HG03354 (cell line): ENCODE measurements around the gene APEX1.

Experiments
- ATAC-seq: cut with Tn5 transposase; IDR thresholded peaks from one replicate; pipeline ENCODE4 v1.9.1; 2021; ENCODE audit warnings: mild to moderate bottlenecking; ENCODE audit not compliant: unreplicated experiment, poor library complexity, severe bottlenecking

The APEX1 gene

DNA sequence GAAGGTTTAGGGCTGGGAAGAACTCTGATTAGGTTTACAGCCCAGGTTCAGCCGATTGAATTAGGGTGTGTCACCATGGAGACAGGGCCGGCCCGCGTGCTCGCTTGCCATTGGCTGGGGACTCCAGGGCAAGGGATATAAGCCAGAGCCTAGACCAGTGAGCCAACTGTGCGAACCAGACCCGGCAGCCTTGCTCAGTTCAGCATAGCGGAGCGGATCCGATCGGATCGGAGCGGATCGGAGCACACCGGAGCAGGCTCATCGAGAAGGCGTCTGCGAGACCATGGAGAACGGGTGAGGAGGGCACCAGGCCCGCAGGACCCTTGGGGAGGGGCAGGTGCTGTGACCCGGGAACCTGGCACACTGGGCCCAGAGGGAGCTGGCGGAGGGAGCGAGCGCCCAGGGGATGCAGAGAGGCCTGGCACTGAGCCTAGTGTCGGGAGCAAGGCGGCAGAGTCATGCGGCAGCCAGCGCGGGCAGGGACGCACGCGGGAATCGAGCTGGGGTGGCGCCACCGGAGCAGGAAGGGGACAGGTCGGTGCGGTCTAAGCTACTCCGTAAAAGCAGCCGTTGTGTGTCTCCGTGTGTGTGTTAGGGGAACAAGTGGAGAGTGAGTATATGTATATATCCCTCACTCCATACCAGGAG is 14.3 kb downstream of the APEX1 start, which contains the start of gene PNP:
Gene PNP (plus strand): TSS at position 165 of the 648 bp plus-strand sequence. CDS start 119 bp downstream, at position 284.
- peak; percentile 94 for ATAC-seq

- peak; percentile 36 for ATAC-seq
Measured at GRCh38 chr14:20469890-20470602, 15.0 kb downstream of the APEX1 start.

DNA sequence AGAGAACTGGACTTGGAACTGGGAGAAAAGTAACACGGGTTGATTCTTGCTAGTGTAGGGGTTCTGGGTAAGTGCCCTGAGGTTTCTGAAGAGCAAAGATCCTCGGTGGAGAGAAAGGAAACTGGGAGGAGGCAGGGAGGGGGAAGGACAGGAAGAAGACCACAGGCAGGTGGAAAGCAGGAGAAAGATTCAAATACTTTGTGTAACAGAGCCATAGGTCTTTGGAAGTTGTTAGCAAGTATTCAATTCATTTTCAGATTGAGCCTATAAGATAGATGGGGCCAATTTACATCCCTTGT is 15.5 kb downstream of the APEX1 start:
- ATAC-seq = no peak

GRCh38 chr14:20472536-20473169 is 17.6 kb downstream of the APEX1 start:
- no peak for ATAC-seq

- ATAC-seq = no peak
Measured at GRCh38 chr14:20476776-20477175, 21.8 kb downstream of the APEX1 start.

DNA sequence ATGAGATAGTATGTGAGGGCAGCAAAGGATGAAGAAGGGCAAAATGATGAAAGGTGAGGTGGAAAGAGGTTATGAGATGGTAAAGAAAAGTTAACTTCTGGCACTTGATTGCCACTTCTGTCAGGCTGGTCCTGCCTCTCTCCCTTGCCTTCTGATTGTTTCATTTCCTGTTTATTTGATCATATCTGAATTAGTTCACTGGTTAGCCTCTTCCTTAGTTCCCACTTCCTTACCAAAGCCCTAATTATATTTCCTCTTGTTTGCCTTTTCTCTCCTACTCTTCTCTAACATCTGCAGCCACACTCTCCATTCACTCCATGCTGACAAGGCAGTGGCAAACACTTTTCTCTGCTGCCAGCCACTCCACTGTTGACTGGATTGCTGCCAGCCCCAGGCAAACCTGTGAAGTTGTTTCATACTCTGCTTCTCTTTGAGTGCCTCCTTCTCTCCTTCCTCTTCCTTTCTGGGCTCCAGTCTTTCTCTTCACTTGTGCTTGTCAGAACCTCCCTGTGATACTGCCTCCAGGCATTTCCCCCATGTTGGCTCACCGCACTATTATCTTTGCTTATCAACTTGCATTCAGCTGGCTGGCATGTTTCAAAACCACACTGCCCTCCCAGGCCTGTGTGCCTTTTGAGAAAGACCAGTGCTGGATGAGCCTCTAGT is 22.3 kb downstream of the APEX1 start:
- ATAC-seq = no peak

- ATAC-seq = no peak
Measured at GRCh38 chr14:20478894-20479293, 23.9 kb downstream of the APEX1 start.

DNA sequence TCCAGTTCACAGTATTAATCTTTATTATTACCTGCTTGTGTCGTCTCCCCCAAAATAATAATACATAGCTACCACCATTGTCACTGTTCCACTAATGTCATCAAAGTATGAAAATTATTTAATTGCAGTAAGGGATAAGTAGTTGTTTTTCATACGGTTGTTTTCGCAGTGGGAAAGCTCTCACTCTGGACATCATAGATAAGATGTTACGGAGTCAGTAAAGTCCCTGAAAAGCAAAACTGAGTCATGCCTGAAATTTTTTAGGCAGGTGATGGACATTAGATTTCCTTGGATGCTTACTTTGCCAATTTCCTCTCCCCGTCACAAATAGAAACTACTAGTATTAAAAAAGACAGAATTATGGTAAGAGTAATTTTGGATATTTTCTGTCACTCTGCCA is 27.4 kb downstream of the APEX1 start:
- no peak for ATAC-seq

DNA sequence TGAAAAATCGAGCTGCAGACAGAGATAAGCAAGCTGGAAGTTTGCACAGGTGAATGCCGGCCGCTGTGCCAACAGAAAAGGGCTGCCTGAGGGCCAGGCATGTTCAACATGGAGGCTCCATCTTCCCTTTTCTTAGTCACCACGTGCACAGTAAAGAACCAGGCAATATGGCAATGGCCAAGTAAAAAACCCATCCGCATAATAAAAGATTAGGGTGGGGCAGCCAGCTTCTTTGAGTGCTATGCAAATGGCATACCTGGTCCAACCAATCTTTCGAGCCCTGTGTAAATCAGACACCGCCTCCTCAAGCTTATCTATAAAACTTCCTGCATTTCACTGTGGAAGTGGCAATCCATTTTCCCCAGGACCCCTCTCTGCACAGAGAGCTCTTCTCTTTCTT is 30.9 kb downstream of the APEX1 start:
- no peak for ATAC-seq

DNA sequence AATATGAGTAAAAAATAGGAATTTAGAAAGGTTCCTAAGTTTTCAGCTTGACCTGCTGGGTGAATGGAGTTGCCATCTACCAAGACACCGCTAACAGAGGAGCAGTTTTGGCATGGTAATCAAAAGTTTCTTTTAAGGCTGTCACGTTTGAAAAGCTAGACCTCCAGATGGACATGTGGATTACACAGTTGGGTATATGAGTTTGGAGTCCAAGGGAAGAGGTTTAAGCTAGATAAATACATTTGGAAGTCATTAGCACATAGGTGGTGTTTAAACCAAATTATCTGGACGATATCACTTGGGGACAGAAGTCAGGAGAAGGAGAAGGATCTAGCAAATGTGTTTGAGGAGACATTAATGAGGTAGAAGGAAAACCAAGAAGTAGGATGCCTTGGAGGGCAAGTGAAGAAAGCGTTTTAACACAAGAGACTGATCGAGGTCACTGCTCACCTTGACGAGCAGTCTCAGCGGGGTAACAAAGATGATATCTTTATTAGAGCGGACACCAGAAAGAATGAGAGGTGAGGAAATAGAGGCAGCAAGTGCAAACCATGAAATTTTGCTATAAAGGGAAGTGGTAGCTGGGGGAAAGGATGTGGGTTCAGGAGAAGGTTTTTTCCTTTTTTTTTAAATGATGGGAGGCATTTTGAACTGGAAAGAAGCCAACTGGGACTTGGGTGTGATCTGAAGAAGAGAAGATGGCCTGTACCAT is 31.8 kb downstream of the APEX1 start:
- no peak for ATAC-seq

- ATAC-seq = no peak
Measured at GRCh38 chr14:20487396-20487725, 32.3 kb downstream of the APEX1 start.

DNA sequence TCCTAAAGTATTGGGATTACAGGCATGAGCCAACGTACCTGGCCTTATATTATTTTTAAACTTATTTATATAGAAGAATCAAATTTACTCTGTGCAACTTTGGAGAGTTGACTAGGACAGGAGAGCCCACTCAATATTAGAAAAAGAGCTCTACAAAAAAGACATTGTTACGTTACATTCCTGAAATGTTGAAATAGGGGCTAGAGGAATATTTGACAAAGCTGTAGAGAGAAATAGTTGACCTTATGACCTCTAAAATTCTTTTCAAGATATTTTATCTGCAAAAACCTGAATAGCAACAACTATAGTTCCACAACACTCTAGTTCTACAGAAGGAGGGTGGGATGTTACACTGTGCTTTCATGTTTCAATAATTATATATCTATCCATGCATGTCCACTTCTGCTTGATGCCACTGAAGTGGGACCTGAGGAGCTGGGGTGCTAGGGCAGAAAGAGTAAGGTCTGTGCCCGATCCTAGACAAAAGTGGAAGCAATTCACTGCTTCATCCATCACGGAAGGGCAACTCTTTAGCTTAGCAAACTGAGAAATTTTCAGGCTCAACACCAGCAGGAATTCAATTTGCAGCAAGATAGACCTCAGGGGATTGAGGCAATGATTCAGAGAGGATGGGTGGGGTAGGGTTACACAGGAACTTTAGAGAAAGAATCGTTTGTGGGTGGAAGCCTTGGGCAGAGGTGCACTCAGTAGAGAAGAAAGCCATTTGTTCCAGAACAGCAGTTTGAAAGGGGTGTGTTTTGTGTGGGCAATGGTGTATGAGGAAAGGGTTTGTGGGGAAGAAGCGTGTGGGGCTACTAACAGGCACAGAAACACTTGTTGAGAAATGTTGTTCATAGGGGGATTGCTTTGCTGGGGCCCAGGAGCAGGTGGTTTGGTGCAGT is 34.3 kb downstream of the APEX1 start:
- peak; percentile 47 for ATAC-seq

GRCh38 chr14:20490563-20490962 is 35.5 kb downstream of the APEX1 start:
- no peak for ATAC-seq

- ATAC-seq = no peak
Measured at GRCh38 chr14:20492486-20492885, 37.5 kb downstream of the APEX1 start.

DNA sequence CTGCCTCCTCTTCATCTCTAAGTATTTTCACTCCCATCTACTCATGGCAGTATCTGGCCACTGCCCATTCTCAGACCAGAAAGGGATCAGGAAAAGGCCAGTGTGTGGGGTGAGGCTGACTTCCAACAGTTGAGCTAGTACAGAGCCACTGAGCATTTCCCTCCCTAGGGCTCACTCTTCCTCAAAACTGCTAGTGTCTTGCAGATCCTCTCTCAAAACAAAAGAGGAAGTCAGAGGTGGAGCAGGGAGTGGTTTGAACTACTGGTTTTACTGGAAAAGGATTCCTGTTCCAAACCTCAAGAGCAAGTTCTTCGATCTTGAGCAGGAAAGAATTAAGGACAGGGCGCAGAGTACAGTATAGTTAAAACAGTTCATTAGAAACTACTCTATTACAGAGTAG is 38.6 kb downstream of the APEX1 start:
- ATAC-seq = no peak

DNA sequence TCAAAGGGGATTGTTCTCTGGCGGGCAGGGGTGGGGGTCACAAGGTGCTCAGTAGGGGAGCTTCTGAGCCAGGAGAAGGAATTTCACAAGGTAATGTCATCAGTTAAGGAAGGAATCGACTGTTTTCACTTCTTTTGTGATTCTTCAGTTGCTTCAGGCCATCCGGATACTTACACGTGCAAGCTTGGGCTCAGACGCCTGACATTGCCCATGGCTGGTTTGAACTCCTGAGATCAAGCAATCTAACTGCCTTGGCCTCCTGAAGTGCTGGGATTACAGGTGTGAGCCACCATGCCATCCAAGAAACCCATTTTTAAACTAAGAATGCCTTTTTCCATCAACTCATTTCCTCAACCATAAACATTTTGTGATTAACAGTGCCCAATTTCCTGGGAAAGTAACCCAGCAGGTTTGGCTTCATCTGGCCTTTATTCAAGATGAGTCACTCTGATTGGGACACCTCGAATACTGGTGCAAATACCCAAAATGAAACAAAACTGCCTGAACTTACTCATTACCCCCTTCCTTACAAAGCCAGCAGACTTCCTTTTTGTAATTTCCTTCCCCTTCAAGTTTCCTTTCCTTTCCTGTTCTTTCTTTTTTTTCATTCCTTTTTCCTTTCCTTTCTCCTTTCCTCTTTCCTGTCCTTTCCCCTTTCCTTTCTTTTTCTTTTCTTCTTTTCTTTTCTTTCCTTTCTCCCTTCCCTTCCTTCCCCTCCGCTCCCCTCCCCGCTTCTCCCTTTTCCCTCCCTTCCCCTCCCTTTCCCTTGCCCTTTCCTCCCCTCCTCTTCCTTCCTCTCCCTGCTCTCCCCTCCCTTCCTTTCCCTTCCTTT is 40.1 kb downstream of the APEX1 start:
- no peak for ATAC-seq

- no peak for ATAC-seq
Measured at GRCh38 chr14:20498622-20499021, 43.6 kb downstream of the APEX1 start.

DNA sequence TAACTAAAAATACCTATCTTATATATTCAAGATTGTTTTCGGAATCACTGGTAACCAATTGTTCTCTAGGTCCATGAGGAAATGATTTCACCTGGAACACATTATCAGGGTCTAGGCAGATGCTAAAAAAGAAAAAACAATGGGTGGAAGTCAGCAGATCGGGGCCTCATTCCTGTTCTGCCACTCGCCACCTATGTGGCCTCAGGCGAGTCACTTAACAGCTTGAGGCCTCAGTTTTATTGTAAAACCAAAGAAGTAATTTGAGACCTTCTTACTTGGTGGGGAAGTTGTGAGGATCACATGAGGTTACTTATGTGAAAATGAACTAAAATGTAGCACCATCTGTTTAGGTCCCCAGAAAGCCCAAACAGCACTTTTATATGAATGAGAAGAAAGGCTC is 44.1 kb downstream of the APEX1 start:
- no peak for ATAC-seq
